GM12874 (cell line): ENCODE measurements around the gene OSBPL3.

Experiments
- CTCF ChIP-seq: IDR thresholded peaks from 2 replicates; pipeline ENCODE4 v1.5.1; 2011; ENCODE audit warnings: low read depth, mild to moderate bottlenecking, control low read depth, low read length, moderate library complexity; ENCODE audit not compliant: insufficient read depth

OSBPL3 gene

GRCh38 chr7:24826662-24827020, 153.3 kb downstream of the OSBPL3 start:
- TF ChIP-seq CTCF, result no peak

- TF ChIP-seq CTCF, result no peak
Observed at GRCh38 chr7:24825931-24826661, 153.9 kb downstream of the OSBPL3 start.

- TF ChIP-seq CTCF, result no peak
Observed at GRCh38 chr7:24825381-24825794, 154.6 kb downstream of the OSBPL3 start.

GRCh38 chr7:24824896-24825295, 155.1 kb downstream of the OSBPL3 start:
- no peak for TF ChIP-seq CTCF

- no peak for TF ChIP-seq CTCF
Observed at GRCh38 chr7:24824400-24824799, 155.6 kb downstream of the OSBPL3 start.

GRCh38 chr7:24821754-24822054, 158.3 kb downstream of the OSBPL3 start:
- TF ChIP-seq CTCF, result no peak

GRCh38 chr7:24821045-24821753, 158.8 kb downstream of the OSBPL3 start:
- TF ChIP-seq CTCF, result no peak
